Inflammatory macrophage treated with lipopolysaccharide for 4 hours (primary cell): ENCODE results near the gene NPPC.
A peak's percentile ranks its signal among the peaks of the same experiment; 100 is the strongest.

Source experiments
- DNase-seq: peaks from one replicate; pipeline ENCODE4 v3.0.0-alpha.2; 2020

Gene NPPC

GRCh38 chr2:231934441-231935206 lies 8.4 kb upstream of the NPPC start:
- DNase-seq: no peak

DNA sequence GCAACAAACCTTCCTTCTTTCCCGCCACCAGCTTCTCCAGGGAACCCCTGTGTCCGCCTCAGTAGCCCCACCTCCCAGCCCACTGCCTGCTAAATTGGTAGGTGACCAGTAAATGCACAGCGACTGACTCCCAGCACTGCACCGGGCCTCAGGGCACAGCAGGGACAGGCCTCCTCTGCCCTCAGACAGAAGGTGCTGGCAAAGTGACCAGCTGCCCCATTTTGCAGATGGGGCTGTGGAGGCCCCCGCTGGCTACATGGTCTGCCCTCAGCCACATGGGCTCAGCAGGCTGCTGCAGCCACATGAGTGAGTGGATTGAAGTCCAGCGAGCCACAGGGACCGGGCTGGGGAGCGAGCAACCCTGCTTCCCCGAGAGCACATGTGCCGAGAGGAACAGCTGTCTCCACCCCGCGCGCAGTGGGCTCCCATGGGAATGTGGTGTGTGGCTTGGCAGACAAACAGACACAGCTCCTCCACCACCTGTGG lies 7.8 kb upstream of the NPPC start:
- DNase-seq: no peak

DNA sequence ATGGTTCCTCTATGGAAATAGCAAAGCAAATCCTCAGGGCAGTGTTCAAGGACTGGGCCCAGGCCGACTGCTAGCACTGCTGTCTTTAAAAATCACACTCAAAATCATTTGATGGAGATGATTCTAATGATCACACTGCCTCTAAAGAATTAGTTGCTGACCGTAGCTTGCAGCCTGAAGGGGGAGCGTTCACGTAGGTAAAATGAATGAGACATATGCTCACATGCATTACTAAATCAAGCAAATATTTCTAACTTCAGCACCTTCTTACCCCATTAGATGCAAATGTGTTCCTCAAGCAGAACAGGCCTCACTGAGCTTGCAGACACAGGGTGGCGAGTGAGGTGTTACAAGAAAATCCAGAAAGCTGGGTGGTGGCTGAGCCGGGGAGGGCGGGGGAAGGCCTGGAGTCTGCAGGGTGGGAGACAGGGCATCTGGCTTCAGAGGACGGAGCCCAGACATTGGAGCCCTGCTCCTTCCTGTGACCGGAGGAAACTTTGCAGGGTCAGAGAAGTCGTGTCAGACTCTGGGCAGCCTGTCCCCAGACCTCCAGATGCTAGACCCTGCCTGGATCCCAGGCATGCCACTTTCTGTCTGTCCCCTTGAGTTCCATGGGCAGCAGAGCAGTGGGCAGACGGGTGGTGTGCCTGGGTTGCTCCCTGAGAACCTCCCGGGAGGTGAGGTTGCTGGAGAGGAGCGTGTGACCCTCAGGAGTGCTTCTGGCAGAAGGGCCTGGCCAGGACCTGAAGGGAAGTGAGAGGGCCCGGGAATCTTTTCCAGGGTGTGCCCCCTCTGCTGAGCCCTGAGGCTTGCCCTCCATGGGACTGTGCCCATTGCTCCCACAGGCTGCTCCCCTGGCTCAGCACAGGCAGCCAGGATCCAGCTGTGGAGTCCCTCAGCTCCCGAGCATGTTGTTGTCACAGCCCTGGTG lies 7.1 kb upstream of the NPPC start:
- no peak for DNase-seq

DNA sequence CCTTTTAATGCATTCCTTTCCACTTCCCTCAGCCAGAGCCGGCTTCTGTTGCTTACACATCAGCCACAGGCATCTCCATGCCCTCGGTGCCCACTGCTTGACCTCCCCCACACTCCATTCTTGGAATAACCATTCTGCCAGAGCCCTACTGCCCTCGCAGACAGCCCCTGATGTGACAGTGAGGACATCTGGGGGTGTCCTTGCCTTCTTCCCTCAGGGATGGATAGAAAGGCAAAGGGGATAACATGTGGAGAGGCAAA lies 6.4 kb upstream of the NPPC start:
- no peak for DNase-seq

GRCh38 chr2:231931481-231931915 lies 5.3 kb upstream of the NPPC start:
- no peak for DNase-seq

DNA sequence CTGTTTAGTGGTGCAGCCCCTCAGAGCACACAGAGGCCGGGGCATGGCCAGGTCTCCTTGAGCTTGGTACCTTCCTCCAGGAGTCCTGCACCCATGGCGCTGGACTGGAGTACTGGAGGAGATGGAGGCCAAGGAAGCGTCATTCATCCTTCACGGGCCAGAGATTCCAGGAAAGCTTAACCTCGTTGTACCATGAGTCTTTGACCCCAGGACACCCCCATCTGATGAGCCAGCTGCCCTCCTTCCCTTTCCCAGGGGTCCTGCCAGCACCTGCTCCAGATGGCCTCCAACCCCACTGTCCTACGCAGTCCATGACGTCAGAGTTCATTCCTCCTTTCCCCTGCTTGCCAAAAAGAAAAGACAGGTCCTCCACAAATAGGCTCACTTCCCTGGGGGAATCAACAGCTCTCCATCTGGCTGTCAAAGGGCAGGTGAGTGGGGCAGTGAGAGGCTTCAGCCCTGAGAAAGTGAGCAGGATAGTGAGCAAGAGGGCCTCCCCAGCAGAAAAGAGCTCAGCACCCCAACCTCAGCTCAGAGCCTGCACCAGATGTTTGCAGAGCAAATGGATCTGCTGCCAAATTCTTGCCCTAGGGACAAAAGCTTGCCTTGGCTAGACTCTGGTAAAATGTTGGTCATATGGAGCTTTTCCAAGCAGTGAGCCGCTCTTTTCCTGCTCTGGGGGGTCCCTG lies 4.5 kb upstream of the NPPC start:
- no peak for DNase-seq

GRCh38 chr2:231929961-231930592 lies 3.9 kb upstream of the NPPC start:
- no peak for DNase-seq

DNA sequence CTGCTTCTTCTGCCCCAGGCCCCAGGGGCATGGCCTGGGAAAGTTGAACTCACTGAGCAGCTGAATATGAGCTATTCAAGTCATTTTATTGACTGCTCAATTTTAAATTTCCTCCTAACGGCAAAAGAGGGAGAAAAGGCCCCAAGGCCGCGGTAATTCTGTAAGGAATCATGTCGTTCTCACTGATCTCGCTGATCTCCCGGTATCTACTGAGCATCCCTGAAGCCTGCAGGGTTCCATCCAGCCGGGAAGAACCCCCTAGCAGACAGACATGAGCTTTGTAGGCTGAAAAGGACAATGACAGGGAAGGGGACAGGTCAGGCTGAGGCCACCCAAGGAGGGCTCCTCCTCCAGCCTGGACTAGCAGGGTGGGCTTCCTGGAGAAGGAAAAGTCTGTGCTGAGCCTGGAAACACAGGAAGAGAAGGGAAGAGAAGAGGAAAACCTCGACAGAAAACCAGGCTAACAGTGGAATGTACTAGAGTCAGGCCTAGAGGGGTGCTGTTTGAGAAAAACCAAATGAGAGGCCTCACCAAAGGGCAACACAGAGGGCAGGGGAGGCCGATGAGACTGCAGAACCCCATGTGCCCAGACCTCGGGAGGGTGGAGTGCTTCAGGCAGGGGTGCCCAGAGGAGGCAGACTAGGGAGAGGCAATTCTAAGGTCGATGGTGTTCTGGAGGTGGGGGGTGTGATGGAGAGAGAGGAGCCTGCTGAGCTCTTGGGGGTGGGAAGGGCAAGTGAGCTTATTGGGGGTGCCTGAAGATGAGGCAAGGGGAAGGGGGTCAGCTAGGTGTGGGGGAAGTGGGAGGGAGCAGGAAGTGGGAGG lies 2.9 kb upstream of the NPPC start:
- DNase-seq: no peak

- no peak for DNase-seq
These were observed 2.3 kb upstream of the NPPC start for GRCh38 chr2:231928481-231928880.

- no peak for DNase-seq
These were observed 1.3 kb upstream of the NPPC start for GRCh38 chr2:231927566-231927890.

DNA sequence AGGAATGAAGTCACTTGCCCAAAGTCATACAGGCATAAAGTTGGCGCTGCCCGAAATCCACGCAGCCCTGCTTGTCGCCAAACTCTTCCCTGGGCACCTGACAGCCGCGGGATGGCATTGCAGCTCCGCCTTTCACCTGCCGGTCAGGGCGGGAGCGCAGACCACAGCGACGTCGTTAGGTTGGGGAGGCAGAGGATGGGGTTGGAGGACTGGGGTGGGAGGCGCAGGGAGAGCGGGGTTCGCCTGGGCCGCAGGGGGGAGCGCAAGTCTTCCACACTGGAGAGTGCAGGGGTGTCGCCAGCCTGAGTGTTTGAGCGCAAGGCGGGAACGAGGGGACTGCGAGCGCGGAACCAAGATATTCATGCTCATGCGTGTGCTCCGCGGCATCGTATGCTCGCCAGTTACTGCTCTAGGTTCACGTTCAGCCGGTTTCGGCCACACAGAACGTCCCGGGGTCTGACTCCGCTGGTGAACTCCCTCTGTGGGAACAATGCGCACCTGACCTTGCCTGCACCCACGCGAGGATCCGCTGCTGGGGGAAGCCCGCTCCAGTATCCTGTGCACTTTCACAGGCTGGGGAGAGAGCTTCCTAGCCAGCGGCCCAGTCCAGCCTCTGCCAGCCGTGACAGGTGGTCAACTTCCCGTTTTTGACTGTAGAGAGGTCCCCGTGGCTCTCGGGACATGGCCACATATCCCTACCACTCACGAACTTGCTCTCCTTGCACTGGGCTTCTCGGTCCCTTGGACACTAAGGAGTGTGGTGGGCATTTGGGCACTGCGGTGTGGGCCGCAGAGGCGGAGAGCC lies 767 bp upstream of the NPPC start:
- DNase-seq: no peak

DNA sequence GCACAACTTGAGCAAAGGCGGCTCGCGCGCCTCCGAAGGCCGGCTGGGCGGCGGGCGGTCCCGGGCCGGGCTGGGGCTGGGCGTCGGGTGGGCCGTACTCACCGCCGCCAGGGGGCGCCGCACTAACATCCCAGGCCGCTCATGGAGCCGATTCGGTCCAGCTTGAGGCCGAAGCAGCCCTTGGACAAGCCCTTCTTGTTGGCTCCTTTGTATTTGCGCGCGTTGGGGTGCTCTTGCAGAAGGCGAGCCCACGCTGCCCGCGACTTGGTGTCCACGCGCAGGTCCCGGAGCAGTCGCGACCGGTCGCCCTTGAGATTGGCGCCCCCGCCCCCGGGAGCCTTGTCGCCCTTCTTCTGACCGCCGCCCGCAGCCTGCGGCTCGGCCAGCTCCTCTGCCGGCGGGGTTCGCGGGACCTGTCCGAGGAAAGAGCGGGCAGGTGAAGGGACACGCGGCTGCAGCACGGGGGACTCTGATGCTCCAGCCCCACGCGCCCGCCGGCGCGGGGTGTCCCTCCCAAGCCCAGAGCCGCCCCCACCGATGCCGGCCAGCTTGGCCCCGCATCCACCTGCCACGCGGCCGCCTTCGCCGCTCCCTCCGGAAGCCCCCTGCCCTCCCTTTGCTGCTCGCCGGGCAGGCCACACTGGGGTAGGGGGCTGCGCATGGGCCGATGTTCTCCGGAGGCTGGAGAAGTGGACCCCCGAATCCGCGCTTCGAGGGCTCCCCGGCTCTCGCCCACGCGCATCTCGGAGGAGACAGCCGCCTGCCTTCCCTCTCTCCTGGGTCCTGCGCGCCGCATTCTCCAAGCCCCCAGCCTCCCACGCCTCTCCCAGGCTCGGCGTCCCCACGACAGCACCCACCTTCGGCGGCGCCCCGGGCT lies 655 bp downstream of the NPPC start:
- peak; percentile 72 for DNase-seq

- DNase-seq: no peak
These were observed 1.3 kb downstream of the NPPC start for GRCh38 chr2:231924889-231925275.

DNA sequence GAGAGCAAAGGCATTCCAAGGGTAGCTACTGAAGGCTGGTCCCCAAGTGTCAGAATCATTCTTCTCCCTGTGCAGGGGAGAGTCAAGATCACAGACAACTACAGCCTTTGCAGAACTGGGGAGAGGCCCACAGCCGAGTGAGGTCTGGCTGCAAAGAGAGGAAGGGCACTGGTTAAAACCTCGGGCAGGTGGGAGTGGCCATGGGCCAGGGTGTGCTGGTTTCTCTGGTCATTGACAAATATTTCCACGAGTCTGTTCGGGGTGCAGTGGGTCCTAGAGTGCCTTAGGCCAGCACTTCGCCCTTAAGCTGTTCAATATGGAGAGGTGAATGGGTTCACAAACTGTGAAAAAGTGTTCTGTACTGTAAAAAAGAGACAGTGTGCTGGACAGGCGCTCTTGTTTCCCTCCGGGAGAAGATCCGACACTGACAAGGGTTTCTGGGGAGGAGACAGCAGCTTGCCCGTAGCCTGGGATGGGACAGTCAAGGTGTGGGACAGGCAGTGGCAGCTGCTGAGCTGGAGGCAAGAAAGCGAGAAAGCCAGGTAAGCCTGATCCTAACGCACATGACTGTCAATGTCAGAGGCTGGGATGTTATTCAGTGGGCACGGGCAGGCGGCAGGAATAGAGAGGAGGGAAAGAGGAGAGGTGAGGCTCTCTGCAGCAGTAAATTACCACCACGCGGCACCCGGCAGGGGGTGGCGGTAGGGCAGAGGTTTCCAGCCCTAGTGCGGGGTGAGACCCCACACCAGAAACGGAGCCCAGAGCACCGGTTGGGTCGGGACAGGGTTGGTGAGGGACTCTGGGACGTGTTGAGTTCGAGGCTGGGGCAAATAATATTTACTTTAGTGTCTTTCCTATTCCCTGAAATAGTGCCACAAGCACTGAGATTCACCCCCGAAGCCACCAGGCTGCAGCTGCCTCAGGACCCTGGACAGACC lies 2.0 kb downstream of the NPPC start:
- DNase-seq: no peak

GRCh38 chr2:231923010-231923344 lies 3.2 kb downstream of the NPPC start:
- no peak for DNase-seq

- no peak for DNase-seq
These were observed 3.7 kb downstream of the NPPC start for GRCh38 chr2:231922311-231923009.

DNA sequence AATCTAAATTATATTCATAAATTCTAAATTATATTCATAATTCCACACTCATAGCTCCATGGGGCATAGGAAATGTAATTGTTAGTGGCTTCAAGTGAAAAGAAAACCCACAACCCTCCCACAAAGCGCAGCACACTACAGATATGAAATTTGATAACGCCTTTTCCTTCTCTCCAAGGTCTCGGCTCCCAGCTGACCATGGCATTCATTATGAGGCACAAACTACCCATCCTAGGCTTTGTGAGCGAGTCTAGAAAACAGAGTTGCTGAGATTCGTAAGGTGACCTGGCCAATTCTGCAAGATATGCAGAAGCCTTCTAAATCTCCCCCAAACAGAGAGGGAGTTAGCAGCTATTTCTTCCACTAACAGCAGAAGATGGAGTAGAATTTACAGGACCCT lies 5.4 kb downstream of the NPPC start:
- DNase-seq: no peak

DNA sequence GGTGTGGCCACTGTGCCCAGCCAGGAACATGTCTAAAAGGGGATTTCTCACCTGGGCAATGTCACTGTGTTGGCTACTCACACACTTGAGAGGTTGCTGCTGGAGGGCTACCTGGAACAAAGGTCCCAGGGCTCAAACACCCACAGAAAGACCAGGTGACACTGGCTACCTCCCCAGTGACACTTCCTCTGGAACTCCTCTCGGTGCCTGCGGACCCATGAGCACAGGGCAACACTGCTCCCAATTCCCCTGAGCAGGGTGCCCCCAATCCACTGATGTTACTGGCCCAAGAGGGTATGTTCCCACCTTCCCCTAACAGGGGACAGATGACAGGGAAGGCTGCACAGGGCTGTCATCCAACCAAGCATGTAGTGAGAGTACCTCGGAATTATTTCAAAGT lies 5.8 kb downstream of the NPPC start:
- DNase-seq: no peak
